Mesodermal cell (in vitro differentiated cells): Measurements from ENCODE around the gene DNAAF1.
A peak's percentile ranks its signal among the peaks of the same experiment; 100 is the strongest.

Source experiments
- H3K27ac ChIP-seq: 2 replicates; pipeline ENCODE4 v1.7.0; 2013; ENCODE audit warnings: mild to moderate bottlenecking, low read depth, low read length, moderate library complexity; ENCODE audit not compliant: severe bottlenecking
- H3K36me3 ChIP-seq: 2 replicates; pipeline ENCODE4 v1.7.1; 2013; ENCODE audit warnings: mild to moderate bottlenecking, low read length, moderate library complexity; ENCODE audit not compliant: control insufficient read depth, insufficient read depth
- H3K4me1 ChIP-seq: one replicate; pipeline ENCODE4 v1.7.1; 2013; ENCODE audit warnings: mild to moderate bottlenecking, low read length; ENCODE audit not compliant: insufficient read depth, control insufficient read depth, poor library complexity, severe bottlenecking
- H3K4me3 ChIP-seq: 2 replicates; pipeline ENCODE4 v1.7.0; 2013; ENCODE audit warnings: low read length, control low read depth, mild to moderate bottlenecking; ENCODE audit not compliant: insufficient read depth, poor library complexity, severe bottlenecking; ENCODE audit errors: extremely low read depth
- H3K9me3 ChIP-seq: 2 replicates; pipeline ENCODE4 v1.7.1; 2013; ENCODE audit warnings: mild to moderate bottlenecking, low read length, moderate library complexity; ENCODE audit not compliant: control insufficient read depth
- WGBS, 2 experiments: methylation state at CpG; one replicate each; pipeline ENCODE4 v1.1.5; 2013; ENCODE audit warnings: missing lambda C conversion rate in 2 of 2; ENCODE audit not compliant: insufficient coverage in 2 of 2; 5-methylcytosine and 5-hydroxymethylcytosine counted together

DNAAF1 gene

DNA sequence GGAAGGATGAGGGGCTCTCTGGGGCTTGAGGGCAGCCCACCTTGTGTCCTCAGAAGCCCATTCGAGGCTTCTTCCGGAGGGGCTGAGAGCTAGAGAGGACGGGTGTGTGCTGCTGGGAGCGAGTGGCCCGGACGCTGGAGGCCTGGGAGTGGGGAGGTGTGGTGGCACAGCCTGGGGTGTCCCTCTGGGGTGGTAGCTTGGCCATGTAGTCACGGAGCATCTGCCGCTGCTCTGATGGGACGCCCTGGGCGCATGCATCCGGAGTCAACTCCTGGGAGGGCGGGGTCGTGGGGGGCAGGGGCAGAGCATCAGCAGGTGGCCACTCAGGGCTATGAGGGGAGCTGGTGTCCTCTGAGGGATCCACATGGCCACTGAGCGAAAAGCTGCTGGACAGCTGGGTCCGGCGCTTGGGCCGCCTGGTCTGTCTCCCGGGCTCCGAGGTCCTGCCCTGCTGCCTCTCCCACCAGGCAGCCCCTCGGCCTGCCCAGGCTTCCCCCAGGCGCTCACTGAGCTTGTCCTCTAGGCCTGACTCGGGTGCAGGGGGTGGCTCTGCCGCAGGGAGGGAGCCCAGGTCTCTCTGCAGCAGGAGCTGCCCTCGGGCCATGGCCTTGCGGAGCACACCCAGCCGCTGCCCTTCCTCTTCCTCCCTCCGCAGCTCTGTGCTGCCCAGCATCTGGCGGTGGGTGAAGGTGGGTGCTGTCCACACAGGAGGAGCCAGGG lies 33.9 kb downstream of the DNAAF1 start:
- 95 to 96% methylated on average over 17 to 28 of the region's 28 CpGs for WGBS, 2 experiments
- Histone ChIP-seq H3K4me3 (no peak overlapping the region), H3K4me1 (peaks cover 28% of the 10 kb centered on the region), H3K36me3 (peaks cover 47% of the 10 kb centered on the region), H3K27ac (no peak overlapping the region), H3K9me3 (no peaks in the 10 kb centered on the region)

DNA sequence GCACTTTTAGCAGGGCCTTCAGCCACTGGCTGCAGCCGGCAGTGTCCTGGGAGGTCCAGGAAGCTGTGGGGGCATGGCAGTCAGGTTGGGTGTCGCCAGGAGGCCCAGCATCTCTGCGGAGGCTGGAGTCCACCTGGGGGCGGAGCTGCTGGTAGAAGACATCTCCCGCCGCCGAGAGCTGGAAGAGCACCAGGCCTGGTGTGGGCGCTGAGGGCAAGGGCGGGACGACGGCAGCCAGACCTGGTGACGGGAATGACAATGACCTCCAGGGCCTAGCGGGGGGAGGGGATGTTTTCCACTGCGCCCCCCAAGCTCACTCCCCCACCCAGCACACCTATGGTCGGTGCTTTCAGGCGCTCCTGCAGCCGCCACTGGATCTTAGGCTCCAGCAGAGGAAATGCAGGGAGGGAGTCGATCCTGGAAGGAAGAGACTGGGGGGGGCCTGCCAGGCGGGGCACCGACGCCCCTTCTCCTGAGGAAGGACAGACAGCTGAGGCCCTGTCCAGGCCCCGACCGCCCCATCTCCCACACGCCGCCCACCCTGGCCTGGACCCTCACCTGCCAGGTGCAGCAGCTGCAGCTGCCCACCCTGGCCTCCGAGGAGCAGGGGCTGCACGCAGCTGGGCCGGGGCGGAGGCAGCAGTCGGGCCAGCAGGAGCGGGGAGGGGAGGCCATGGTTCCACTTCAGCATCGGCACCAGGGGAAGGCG lies 34.7 kb downstream of the DNAAF1 start:
- Histone ChIP-seq H3K4me1 (peaks cover 28% of the 10 kb centered on the region), H3K9me3 (no peaks in the 10 kb centered on the region), H3K4me3 (no peak overlapping the region), H3K36me3 (peaks cover 54% of the 10 kb centered on the region), H3K27ac (no peak overlapping the region)
- WGBS, 2 experiments: 92 to 95% methylated on average over 12 to 22 of the region's 33 CpGs

DNA sequence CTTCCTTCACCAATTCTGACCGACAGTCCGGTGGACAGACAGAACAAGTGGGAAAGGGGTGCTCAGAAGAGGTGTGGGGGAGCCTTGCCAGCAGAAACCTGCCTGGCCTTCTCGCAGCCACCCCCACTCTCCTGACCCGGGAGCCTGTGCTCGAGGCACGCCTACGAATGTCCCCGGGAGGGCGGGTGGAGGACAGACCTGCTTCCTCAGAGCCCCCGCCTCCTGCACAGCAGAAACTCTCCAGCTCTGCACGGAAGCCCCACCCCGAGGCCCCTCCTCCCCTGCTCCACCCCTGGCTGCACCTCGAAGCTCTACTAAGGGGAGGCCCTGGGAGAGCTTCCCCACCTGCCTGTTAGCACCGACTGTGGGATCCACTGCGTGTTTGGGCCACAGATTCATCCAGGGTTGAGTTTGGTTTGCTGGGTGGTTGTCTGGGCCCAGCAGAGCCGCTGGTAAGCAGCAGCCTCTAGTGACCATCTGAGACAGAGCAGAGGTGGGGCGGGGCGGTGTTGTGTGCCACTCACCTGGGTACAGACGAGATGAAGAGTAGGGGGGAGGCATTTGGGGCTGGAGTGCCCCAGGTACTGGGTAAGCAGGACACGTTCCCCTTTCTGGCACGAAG lies 35.5 kb downstream of the DNAAF1 start:
- Histone ChIP-seq H3K9me3 (no peaks in the 10 kb centered on the region), H3K4me1 (peaks cover 33% of the 10 kb centered on the region), H3K27ac (no peak overlapping the region), H3K4me3 (no peak overlapping the region), H3K36me3 (peaks cover 58% of the 10 kb centered on the region)
- 92 to 93% methylated on average over 16 to 19 of the region's 21 CpGs for WGBS, 2 experiments

DNA sequence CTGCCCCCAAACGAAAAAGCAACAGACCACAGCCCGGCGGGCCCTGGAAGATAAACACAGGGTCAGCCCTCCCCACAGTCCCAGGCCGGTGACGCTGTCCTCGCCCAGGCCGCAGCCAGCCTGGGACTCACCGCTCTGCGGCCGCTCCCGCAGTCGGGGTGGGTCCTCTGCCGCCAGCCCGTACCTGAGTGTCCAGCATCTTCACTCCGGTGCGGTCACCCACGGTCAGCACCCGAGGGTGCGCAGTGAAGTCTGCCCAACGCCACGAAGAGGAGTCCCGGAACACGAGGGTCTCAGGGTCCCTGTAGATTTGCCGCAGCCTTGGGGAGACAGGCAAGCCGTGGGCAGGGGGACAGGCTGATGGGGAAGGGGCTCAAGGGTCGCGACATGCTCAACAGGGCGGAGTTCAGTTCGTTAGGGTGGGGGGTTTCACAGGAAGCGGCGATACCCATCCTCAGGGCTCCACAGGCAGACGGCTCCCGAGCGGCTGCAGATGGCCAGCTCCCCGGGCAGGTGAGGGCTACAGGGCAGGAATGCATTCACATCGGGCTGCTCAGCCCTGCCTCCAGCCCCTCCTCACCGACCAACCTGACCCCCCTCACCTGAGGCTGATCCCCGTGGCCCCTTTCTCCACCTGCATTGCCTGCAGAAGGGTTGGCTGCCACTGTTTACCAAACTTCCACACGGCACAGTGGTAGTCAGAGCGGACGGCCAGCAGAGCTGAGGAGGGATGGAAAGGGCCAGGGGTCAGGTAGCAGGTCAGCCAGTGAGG lies 36.2 kb downstream of the DNAAF1 start:
- no peaks in the 10 kb centered on the region for H3K9me3 ChIP-seq
- peaks cover 32% of the 10 kb centered on the region for H3K4me1 ChIP-seq
- H3K4me3 ChIP-seq: no peak overlapping the region
- no peak overlapping the region for H3K27ac ChIP-seq
- H3K36me3 ChIP-seq: peaks cover 58% of the 10 kb centered on the region
- 95 to 96% methylated on average over 31 to 41 of the region's 41 CpGs for WGBS, 2 experiments

DNA sequence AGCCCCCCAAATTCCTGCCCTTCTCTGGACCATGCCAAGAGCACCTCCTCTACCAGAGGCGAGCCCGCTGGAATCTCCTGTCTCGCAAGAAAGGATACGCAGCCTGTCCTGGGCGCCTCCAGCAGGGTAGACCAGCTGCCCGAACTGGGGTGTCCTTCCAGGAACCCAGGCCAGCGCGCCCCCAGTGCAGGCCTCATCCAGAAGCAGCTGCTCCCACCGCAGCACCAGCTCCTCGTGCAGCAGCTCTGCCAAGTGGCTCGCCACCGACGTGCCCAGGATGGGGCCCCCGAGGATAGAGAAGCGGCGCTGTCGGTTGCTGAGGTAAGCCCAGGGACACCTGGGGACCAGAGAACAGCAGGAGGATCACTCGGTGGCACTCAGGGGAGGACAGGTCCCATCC lies 37.0 kb downstream of the DNAAF1 start:
- H3K4me3 ChIP-seq: no peak overlapping the region
- no peaks in the 10 kb centered on the region for H3K9me3 ChIP-seq
- H3K4me1 ChIP-seq: peaks cover 26% of the 10 kb centered on the region
- 95 to 98% methylated on average over 18 of the region's 18 CpGs for WGBS, 2 experiments
- H3K36me3 ChIP-seq: peaks cover 58% of the 10 kb centered on the region
- H3K27ac ChIP-seq: no peak overlapping the region

DNA sequence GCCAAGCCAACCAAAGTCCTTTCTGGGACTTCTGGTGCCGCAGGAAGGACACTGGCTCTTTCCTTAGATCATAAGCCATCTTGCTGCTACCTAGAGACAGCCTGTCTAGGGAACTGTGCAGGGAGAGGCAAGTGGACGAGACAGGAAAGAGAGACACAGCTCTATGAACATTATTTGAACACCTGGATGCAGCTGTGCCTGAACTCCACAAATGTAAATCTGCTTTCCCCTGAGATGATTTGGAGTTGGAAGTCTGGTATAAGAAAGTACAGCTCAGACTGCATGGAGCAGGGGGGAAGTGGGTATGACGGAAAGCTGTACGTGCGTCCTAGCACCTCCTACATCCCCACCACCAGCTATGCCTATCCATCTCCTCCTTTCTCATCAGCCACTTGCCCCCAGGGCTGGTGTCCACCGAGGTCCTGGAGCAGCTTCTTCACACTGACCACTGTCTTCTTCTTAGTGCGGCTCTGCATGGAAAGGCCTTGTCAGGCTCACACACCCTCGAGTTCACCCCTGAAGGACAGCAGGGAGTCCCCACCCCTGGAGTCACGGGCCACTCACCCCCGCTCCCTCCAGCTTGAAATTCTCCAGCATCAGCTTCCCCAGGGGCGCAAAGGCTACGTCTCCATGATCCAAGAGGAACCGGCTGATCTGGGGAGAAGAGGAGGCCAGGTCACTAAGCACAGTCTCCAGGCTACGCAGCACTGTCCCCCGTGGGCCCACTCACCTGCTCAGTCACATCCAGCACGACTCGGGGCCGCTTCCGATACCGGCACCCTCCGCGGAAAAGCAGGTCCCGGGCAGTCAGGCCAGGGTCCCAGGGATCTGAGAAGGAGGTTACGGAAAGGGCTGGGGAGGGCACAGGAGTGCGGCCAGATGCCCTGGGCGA lies 37.8 kb downstream of the DNAAF1 start:
- Histone ChIP-seq H3K27ac (no peak overlapping the region), H3K36me3 (peaks cover 58% of the 10 kb centered on the region), H3K4me3 (no peak overlapping the region), H3K9me3 (no peaks in the 10 kb centered on the region), H3K4me1 (peaks cover 19% of the 10 kb centered on the region)
- 95 to 96% methylated on average over 22 of the region's 26 CpGs for WGBS, 2 experiments

DNA sequence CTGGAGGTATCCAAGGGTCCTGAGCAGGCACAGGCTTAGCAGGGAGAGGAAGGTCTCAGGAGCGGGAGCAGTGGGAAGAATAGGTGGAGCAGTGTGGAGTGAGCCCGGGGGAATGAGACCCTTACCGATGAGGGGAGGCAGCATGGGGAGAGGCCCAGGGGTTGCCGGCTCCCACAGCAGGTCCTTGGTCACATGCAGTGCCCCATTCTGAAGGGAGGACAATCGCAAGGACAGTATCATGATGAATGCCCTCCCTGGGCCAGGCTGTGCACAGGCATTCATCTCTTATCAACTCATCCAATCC lies 38.4 kb downstream of the DNAAF1 start:
- WGBS, 2 experiments: 91 to 99% methylated on average over 5 of the region's 5 CpGs
- peaks cover 58% of the 10 kb centered on the region for H3K36me3 ChIP-seq
- no peak overlapping the region for H3K27ac ChIP-seq
- no peak overlapping the region for H3K4me3 ChIP-seq
- H3K4me1 ChIP-seq: peaks cover 13% of the 10 kb centered on the region
- H3K9me3 ChIP-seq: no peaks in the 10 kb centered on the region

DNA sequence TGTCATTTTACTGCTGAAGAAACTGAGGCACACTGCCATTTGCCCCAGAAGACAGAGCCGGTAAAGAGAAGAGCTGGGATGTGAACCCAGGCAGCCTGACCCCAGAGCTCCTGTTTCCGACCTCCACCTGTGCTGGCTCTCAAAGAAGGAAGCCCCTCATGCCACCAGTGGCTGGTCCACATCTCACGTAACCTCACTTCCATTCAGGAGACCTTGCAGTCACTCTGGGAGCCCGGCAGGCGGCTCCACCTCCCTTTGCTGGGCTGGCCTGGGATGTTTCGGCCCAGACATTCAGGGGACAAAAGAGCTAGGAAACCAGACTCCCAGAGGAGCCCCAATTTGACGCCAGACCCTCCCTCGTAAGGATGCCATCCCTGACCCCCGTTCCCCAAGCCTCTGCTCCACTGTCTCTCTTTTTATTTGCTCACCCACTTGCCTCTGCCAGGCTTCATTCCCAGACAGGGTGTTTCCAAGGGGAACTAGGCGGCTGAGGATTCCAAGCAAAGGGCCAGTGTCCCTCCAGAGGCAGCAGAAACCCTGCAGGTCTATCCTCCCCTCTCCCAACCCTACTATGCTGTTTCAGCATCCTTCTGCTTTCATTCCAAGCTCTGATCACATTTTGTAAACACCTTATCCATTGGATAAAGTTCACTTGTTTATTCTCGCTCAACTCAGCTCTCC lies 38.9 kb downstream of the DNAAF1 start:
- H3K4me3 ChIP-seq: no peak overlapping the region
- peaks cover 58% of the 10 kb centered on the region for H3K36me3 ChIP-seq
- H3K27ac ChIP-seq: no peak overlapping the region
- H3K4me1 ChIP-seq: peaks cover 11% of the 10 kb centered on the region
- 96% methylated on average over 8 to 11 of the region's 11 CpGs for WGBS, 2 experiments
- no peaks in the 10 kb centered on the region for H3K9me3 ChIP-seq

DNA sequence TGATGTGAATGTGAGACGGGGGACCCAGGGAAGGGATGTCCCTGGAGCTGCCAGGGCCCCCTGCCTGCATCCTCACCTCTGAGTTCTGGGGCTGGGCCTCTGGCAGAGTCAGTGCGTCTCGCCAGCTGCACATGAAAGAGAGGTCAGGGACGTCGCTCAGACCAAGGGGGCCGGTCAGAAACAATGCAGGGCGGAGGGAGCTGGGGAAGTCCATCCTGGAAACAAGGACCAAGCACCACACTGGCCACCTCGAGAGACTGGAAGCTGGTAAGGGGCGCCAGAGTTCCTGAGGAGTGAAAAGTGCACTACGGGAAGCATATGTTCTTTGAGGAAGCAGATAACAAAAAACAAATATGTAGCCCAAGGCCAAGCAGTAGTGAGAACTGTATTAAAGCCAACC lies 39.7 kb downstream of the DNAAF1 start:
- 88 to 97% methylated on average over 10 of the region's 10 CpGs for WGBS, 2 experiments
- H3K36me3 ChIP-seq: peaks cover 50% of the 10 kb centered on the region
- peaks cover 8% of the 10 kb centered on the region for H3K4me1 ChIP-seq
- peak overlapping the region; percentile 2 for H3K27ac ChIP-seq
- no peak overlapping the region for H3K4me3 ChIP-seq
- H3K9me3 ChIP-seq: no peaks in the 10 kb centered on the region
